A549 (cell line): ENCODE results near the gene ZNF865. TPM values are rescaled to one million over a fixed set of nuclear protein-coding genes. Genes with fewer than 3 reads are reported as not detected.
"Not testable (repeated sequence)": the region's sequence is repeated elsewhere in the genome, so short reads cannot be mapped to it uniquely, and the experiment has no call there.

Experiments
- ATAC-seq, 2 experiments: fragments of 200-7000 bp in 1 of 2; fragments of >200 bp in 1 of 2; cut with Nextera tagmentation in 1 of 2; cut with Tn5 transposase in 1 of 2; 3 replicates each; pipeline versions ENCODE4 v1.8.0 to v1.9.1; 2018 to 2020; ENCODE audit warnings: mild to moderate bottlenecking in 1 of 2, moderate library complexity in 1 of 2
- CTCF ChIA-PET: fragments of 300-600 bp; sonication (Branson Sonifier 250); formaldehyde crosslinking; extraction: SDS; loops from one replicate; lab custom pipeline; 2021; ENCODE audit warnings: antibody characterized with exemption, inconsistent platforms; lab: Yijun Ruan, JAX
- POLR2A ChIA-PET: fragments of 350-600 bp; formaldehyde crosslinking; extraction: SDS; loops from one replicate; lab custom pipeline; 2021; ENCODE audit warnings: antibody characterized with exemption, inconsistent platforms; lab: Yijun Ruan, JAX
- DNase-seq, 2 experiments: peaks; one replicate each; pipeline versions ENCODE4 v3.0.0 to v3.0.0-alpha.2; 2011 to 2016; ENCODE audit warnings: low read depth in 1 of 2, low spot score in 1 of 2
- FAIRE-seq: peaks from 2 replicates; lab custom pipeline; 2011; peaks lifted over from hg19 to GRCh38; lab: Jason Lieb, UNC
- H3K27ac ChIP-seq, 2 experiments: fragments of >200 bp; sonication (Bioruptor Twin); formaldehyde crosslinking; 3 replicates each; pipeline ENCODE4 v1.5.1; 2016 to 2017
- H3K4me1 ChIP-seq: fragments of >200 bp; sonication (Bioruptor Twin); formaldehyde crosslinking; 3 replicates; pipeline ENCODE4 v1.6.1; 2016
- H3K4me2 ChIP-seq: fragments of >200 bp; sonication (Bioruptor Twin); formaldehyde crosslinking; 3 replicates; pipeline ENCODE4 v1.6.1; 2016
- H3K4me3 ChIP-seq: fragments of >200 bp; sonication (Bioruptor Twin); formaldehyde crosslinking; 3 replicates; pipeline ENCODE4 v1.5.1; 2016
- H3K9me3 ChIP-seq: fragments of >200 bp; sonication (Bioruptor Twin); formaldehyde crosslinking; 3 replicates; pipeline ENCODE4 v1.6.1; 2016
- FOSB ChIP-seq: fragments of 250-450 bp; sonication (Bioruptor Pico); IDR thresholded peaks from 2 replicates; pipeline ENCODE4 v1.5.0; 2020; ENCODE audit warnings: mild to moderate bottlenecking, moderate library complexity
- HDAC2 ChIP-seq: fragments of 200-600 bp; sonication (generic); IDR thresholded peaks from 2 replicates; pipeline ENCODE4 v1.6.1; 2016
- HOXA7 ChIP-seq: fragments of 250-450 bp; sonication (Bioruptor Pico); IDR thresholded peaks from 2 replicates; pipeline ENCODE4 v1.5.0; 2020; ENCODE audit warnings: mild to moderate bottlenecking, moderate library complexity
- HOXB13 ChIP-seq: fragments of 250-450 bp; sonication (Bioruptor Pico); IDR thresholded peaks from 2 replicates; pipeline ENCODE4 v1.5.0; 2020; ENCODE audit warnings: low read depth, mild to moderate bottlenecking, moderate library complexity
- HOXB5 ChIP-seq: fragments of 250-450 bp; sonication (Bioruptor Pico); IDR thresholded peaks from 2 replicates; pipeline ENCODE4 v1.5.0; 2020; ENCODE audit warnings: mild to moderate bottlenecking, moderate library complexity
- KDM1A ChIP-seq: fragments of 200-600 bp; sonication (generic); IDR thresholded peaks from 2 replicates; pipeline ENCODE4 v1.6.1; 2016; ENCODE audit warnings: low read depth, mild to moderate bottlenecking
- MAZ ChIP-seq: fragments of 150-350 bp; IDR thresholded peaks from 2 replicates; pipeline ENCODE4 v1.6.1; 2014; ENCODE audit warnings: antibody characterized with exemption, low read depth, low read length, borderline replicate concordance
- NFE2L2 ChIP-seq: fragments of 150-350 bp; conservative IDR thresholded peaks from 2 replicates; pipeline ENCODE4 v1.6.1; 2014; ENCODE audit warnings: low read length
- NR3C1 ChIP-seq: fragments of >200 bp; sonication (Bioruptor Twin); formaldehyde crosslinking; IDR thresholded peaks from 3 replicates; pipeline ENCODE4 v1.6.1; 2017
- PHF8 ChIP-seq: fragments of 200-600 bp; sonication (generic); IDR thresholded peaks from 2 replicates; pipeline ENCODE4 v1.6.1; 2016; ENCODE audit warnings: low read depth, mild to moderate bottlenecking, antibody characterized with exemption, moderate library complexity, borderline replicate concordance
- RARB ChIP-seq: fragments of 250-450 bp; sonication (Bioruptor Pico); IDR thresholded peaks from 2 replicates; pipeline ENCODE4 v1.8.0; 2021; ENCODE audit warnings: mild to moderate bottlenecking, moderate library complexity
- RFX5 ChIP-seq: fragments of 450-650 bp; IDR thresholded peaks from 2 replicates; pipeline ENCODE4 v1.7.1; 2014; ENCODE audit warnings: antibody characterized with exemption, mild to moderate bottlenecking, moderate library complexity
- SMC3 ChIP-seq: fragments of >200 bp; sonication (Bioruptor Twin); formaldehyde crosslinking; IDR thresholded peaks from 3 replicates; pipeline ENCODE4 v1.6.1; 2018; ENCODE audit warnings: inconsistent platforms
- ZFP36 ChIP-seq: fragments of 450-650 bp; IDR thresholded peaks from 2 replicates; pipeline ENCODE4 v1.6.1; 2014; ENCODE audit warnings: borderline replicate concordance; ENCODE audit not compliant: partially characterized antibody
- WGBS: methylation state at CpG from one replicate; pipeline ENCODE4 v1.1.6; 2017; ENCODE audit errors: missing lambda C conversion rate; 5-methylcytosine and 5-hydroxymethylcytosine counted together
- polyA plus RNA-seq, 4 experiments: library from polyadenylated mRNA; depleted of rRNA in 3 of 4; stranded (reverse); fragments of >200 nt; fragmentation: RNase III in 1 of 4; extraction: RNeasy Plus Mini Kit Qiagen cat#74134 plus additional on column Dnase treatment in 1 of 4; gene quantifications; 2 replicates in 3 of 4; 3 replicates in 1 of 4; pipeline ENCODE4 v1.2.3, GENCODE V29; 2011 to 2017
- TF ChIP-seq, protein P1 (sequence below): IDR thresholded peaks from 2 replicates; pipeline ENCODE4 v1.6.1; 2012; ENCODE audit warnings: low read depth, borderline replicate concordance
- TF ChIP-seq, protein P2 (sequence below): fragments of 250-450 bp; sonication (Bioruptor Pico); IDR thresholded peaks from 2 replicates; pipeline ENCODE4 v1.5.0; 2021; ENCODE audit warnings: mild to moderate bottlenecking, moderate library complexity, borderline replicate concordance
- TF ChIP-seq, protein P3 (sequence below): fragments of >200 bp; sonication (Bioruptor Twin); formaldehyde crosslinking; IDR thresholded peaks from 2 replicates; pipeline ENCODE4 v1.6.1; 2016
- TF ChIP-seq, protein P4 (sequence below): fragments of 450-650 bp; IDR thresholded peaks from 2 replicates; pipeline ENCODE4 v1.6.1; 2014; ENCODE audit warnings: antibody characterized with exemption
- TF ChIP-seq, protein P5 (sequence below): fragments of >200 bp; sonication (Bioruptor Twin); formaldehyde crosslinking; IDR thresholded peaks from 3 replicates; pipeline ENCODE4 v1.5.1; 2016

Gene ZNF865
- polyA plus RNA-seq, 2 of the 4 experiments (the other 2 are of a cell fraction): 2.1 to 7.9 TPM

DNA sequence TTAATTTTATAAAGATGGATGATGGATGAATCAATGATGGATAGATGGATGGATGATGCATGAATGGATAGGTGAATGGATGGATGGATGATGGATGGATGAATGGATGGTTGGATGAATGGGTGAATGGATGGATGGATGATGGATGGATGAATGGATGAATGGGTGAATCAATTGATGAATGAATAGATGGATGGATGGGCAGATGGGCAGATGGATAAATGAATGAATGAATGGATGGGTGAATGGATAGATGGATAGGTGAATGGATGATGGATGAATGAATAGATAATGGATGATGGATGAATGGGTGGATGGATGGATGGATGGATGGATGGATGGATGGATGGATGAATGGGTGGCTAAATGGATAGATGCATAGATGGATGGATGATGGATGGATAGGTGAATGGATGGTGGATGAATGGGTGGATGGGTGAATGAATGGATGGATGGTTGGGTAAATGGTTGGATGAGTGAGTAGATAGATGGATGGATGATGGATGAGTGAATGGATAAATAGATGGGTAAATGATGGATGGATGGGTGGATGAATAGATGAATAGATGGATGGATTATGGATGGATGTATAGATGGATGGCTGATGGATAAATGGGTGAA lies 37.6 kb upstream of the ZNF865 start:
- POLR2A ChIA-PET: no interaction called here
- H3K4me3 ChIP-seq: no peak overlapping the region
- FAIRE-seq: no peak

DNA sequence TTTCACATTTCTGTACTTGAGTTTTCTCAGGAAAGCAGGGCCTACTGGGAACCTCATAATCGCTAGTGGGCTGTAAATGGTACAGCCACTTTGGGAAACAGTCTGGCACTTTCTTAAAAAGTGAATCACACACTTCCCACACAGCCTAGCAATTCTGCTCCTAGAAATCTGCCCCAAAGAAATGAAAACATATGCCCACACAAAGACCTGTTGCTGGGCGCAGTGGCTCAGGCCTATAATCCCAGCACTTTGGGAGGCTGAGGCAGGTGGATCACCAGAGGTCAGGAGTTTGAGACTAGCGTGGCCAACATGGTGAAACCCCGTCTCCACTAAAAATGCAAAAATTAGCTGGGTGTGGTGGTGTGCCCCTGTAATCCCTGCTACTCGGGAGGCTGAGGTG lies 36.0 kb upstream of the ZNF865 start:
- not testable (repeated sequence) for H3K9me3 ChIP-seq, FAIRE-seq, H3K4me1 ChIP-seq, H3K4me3 ChIP-seq, H3K4me2 ChIP-seq, H3K27ac ChIP-seq, ATAC-seq, DNase-seq
- ChIA-PET CTCF (interaction anchor here (1.0 to 1.9 kb wide), 3 partner anchors 9 to 102 kb away, joined by 3 to 5 read pairs (median 4); no protein-coding TSS in a partner anchor), POLR2A (interaction anchor here (1.2 kb wide), 1 partner anchor 11 kb away, joined by 5 read pairs; the partner anchor contains the start of gene ZNF579)
- 83% methylated on average over 5 of the region's 5 CpGs for WGBS

More for the DNA sequence above, 37.6 kb upstream of the ZNF865 start:
- Histone ChIP-seq H3K27ac (no peak overlapping the region), H3K4me1 (peaks cover 6% of the 10 kb centered on the region; the same call in 1 of the 3 replicates), H3K9me3 (no peaks in the 10 kb centered on the region), H3K4me2 (no peak overlapping the region)
- no peak for TF ChIP-seq KDM1A
- no peak for TF ChIP-seq RFX5
- TF ChIP-seq, protein P1, sequence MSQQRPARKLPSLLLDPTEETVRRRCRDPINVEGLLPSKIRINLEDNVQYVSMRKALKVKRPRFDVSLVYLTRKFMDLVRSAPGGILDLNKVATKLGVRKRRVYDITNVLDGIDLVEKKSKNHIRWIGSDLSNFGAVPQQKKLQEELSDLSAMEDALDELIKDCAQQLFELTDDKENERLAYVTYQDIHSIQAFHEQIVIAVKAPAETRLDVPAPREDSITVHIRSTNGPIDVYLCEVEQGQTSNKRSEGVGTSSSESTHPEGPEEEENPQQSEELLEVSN: no peak
- TF ChIP-seq, protein P2, sequence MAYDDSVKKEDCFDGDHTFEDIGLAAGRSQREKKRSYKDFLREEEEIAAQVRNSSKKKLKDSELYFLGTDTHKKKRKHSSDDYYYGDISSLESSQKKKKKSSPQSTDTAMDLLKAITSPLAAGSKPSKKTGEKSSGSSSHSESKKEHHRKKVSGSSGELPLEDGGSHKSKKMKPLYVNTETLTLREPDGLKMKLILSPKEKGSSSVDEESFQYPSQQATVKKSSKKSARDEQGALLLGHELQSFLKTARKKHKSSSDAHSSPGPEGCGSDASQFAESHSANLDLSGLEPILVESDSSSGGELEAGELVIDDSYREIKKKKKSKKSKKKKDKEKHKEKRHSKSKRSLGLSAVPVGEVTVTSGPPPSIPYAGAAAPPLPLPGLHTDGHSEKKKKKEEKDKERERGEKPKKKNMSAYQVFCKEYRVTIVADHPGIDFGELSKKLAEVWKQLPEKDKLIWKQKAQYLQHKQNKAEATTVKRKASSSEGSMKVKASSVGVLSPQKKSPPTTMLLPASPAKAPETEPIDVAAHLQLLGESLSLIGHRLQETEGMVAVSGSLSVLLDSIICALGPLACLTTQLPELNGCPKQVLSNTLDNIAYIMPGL (CRISPR knock-in tag): no peak
- no peak for TF ChIP-seq NFE2L2
- no peak for TF ChIP-seq PHF8
- TF ChIP-seq HOXA7 (CRISPR knock-in tag): no peak
- no peak for TF ChIP-seq ZFP36
- TF ChIP-seq FOSB: no peak
- TF ChIP-seq MAZ: no peak
- TF ChIP-seq, protein P3, sequence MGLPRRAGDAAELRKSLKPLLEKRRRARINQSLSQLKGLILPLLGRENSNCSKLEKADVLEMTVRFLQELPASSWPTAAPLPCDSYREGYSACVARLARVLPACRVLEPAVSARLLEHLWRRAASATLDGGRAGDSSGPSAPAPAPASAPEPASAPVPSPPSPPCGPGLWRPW: no peak
- no peak for TF ChIP-seq NR3C1
- no peak for TF ChIP-seq SMC3
- TF ChIP-seq, protein P4, sequence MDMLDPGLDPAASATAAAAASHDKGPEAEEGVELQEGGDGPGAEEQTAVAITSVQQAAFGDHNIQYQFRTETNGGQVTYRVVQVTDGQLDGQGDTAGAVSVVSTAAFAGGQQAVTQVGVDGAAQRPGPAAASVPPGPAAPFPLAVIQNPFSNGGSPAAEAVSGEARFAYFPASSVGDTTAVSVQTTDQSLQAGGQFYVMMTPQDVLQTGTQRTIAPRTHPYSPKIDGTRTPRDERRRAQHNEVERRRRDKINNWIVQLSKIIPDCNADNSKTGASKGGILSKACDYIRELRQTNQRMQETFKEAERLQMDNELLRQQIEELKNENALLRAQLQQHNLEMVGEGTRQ: no peak
- TF ChIP-seq HOXB13: no peak
- TF ChIP-seq, protein P5, sequence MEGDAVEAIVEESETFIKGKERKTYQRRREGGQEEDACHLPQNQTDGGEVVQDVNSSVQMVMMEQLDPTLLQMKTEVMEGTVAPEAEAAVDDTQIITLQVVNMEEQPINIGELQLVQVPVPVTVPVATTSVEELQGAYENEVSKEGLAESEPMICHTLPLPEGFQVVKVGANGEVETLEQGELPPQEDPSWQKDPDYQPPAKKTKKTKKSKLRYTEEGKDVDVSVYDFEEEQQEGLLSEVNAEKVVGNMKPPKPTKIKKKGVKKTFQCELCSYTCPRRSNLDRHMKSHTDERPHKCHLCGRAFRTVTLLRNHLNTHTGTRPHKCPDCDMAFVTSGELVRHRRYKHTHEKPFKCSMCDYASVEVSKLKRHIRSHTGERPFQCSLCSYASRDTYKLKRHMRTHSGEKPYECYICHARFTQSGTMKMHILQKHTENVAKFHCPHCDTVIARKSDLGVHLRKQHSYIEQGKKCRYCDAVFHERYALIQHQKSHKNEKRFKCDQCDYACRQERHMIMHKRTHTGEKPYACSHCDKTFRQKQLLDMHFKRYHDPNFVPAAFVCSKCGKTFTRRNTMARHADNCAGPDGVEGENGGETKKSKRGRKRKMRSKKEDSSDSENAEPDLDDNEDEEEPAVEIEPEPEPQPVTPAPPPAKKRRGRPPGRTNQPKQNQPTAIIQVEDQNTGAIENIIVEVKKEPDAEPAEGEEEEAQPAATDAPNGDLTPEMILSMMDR: no peak
- no peak for TF ChIP-seq RARB (CRISPR knock-in tag)
- TF ChIP-seq HDAC2: no peak
- no peak for TF ChIP-seq HOXB5 (CRISPR knock-in tag)
- DNase-seq (no peak), ATAC-seq (no peak)
- CTCF ChIA-PET: interaction anchor here (1.4 to 2.0 kb wide), 2 partner anchors 14 to 32 kb away, joined by 3 to 7 read pairs; no protein-coding TSS in a partner anchor

DNA sequence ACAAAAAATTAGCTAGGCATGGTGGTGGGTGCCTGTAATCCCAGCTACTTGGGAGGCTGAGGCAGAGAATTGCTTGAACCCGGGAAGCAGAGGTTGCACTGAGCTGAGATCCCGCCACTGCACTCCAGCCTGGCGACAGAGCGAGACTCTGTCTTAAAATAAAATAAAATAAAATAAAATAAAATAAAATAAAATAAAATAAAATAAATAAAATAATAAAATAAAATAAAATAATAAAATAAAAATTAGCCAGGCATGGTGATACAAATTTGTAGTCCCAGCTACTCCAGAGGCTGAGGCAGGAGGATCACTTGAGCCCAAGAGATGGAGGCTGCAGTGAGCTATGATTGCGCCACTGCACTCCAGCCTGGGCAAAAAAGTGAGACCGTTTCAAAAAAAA lies 31.5 kb upstream of the ZNF865 start:
- H3K4me3 ChIP-seq, H3K9me3 ChIP-seq, H3K27ac ChIP-seq, POLR2A ChIA-PET, FAIRE-seq, H3K4me1 ChIP-seq, ATAC-seq, H3K4me2 ChIP-seq, DNase-seq: not testable (repeated sequence)
- CTCF ChIA-PET: interaction anchor here (0.8 to 5.1 kb wide), 12 partner anchors 14 to 106 kb away, joined by 4 to 31 read pairs (median 5); partner anchors contain the start of gene ZNF865
- WGBS: 86% methylated on average over 6 of the region's 6 CpGs
